Stimulated activated naive CD8-positive, alpha-beta T cell treated with anti-CD3 and anti-CD28 coated beads, Interleukin-15, Interleukin-2, amounts not matched to agents 100 U/mL and 50 U/mL, for 24 hours (primary cell): ENCODE results near the gene GAN.

ENCODE experiments used
- ATAC-seq: fragments of 150-1000 bp; cut with Tn5 transposase; one replicate; pipeline ENCODE4 v1.10.0; 2021
- DNase-seq: peaks from one replicate; pipeline ENCODE4 v3.0.0; 2021

GAN gene

GRCh38 chr16:81431554-81432353 lies 117.0 kb downstream of the GAN start:
- ATAC-seq (no peak), DNase-seq (no peak)

GRCh38 chr16:81432937-81433557 lies 118.3 kb downstream of the GAN start:
- DNase-seq, result no peak
- ATAC-seq, result no peak

GRCh38 chr16:81435103-81435502 lies 120.3 kb downstream of the GAN start:
- DNase-seq, result no peak
- no peak for ATAC-seq

GRCh38 chr16:81435567-81435966 lies 120.8 kb downstream of the GAN start:
- ATAC-seq, result no peak

GRCh38 chr16:81436386-81436785 lies 121.6 kb downstream of the GAN start:
- ATAC-seq (no peak), DNase-seq (no peak)

More at GRCh38 chr16:81435567-81435966, 120.8 kb downstream of the GAN start:
- no peak for DNase-seq

- DNase-seq (no peak), ATAC-seq (no peak)
Observed at GRCh38 chr16:81437865-81438264, 123.1 kb downstream of the GAN start.
